ENCODE measurements around the gene ZSCAN30. TPM values are rescaled to one million over a fixed set of nuclear protein-coding genes. Genes with fewer than 3 reads are reported as not detected.

The ZSCAN30 gene
- total RNA-seq, 1 donor from 2014 or later, result 18.9 TPM

DNA sequence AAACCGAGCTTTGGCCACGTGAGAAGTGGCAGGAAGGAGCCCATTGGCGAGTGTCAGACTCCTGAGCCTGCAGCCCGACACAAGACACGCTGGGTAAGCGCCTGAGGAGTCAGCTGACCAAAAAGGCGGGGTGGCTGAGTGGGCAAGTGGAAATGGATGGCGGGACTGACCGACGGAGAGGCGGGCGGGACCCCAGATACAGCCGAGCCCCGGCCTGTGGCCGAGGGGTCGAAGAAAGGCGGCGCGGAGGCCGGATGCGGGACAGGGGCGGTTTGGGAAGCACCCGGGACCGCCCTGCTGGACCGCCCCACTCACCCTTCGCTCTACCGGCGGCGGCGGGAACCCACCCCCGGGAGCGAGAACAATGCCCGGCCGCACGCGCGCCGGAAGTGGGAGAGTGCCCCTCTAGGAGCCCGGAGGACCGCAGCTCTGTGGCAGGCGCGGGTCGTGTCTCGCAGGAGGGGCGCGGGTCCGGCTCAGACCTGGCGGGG, 22.8 kb downstream of the ZSCAN30 start:
- Histone ChIP-seq H3K4me3 (peak overlapping the region; percentile 78), H3K36me3 (peaks cover 14% of the 10 kb centered on the region), H3K9me3 (no peaks in the 10 kb centered on the region), H3K27ac (peak overlapping the region; percentile 90), H3K4me1 (no peaks in the 10 kb centered on the region), H3K27me3 (no peaks in the 10 kb centered on the region)
- ATAC-seq (peak; percentile 97), DNase-seq (peak; percentile 90)
- TF ChIP-seq, protein P1, sequence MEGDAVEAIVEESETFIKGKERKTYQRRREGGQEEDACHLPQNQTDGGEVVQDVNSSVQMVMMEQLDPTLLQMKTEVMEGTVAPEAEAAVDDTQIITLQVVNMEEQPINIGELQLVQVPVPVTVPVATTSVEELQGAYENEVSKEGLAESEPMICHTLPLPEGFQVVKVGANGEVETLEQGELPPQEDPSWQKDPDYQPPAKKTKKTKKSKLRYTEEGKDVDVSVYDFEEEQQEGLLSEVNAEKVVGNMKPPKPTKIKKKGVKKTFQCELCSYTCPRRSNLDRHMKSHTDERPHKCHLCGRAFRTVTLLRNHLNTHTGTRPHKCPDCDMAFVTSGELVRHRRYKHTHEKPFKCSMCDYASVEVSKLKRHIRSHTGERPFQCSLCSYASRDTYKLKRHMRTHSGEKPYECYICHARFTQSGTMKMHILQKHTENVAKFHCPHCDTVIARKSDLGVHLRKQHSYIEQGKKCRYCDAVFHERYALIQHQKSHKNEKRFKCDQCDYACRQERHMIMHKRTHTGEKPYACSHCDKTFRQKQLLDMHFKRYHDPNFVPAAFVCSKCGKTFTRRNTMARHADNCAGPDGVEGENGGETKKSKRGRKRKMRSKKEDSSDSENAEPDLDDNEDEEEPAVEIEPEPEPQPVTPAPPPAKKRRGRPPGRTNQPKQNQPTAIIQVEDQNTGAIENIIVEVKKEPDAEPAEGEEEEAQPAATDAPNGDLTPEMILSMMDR (IDR thresholded peaks at IDR 0.05), result peak; percentile 23
- intact Hi-C loops (cut with DNase I), result no loop called here

DNA sequence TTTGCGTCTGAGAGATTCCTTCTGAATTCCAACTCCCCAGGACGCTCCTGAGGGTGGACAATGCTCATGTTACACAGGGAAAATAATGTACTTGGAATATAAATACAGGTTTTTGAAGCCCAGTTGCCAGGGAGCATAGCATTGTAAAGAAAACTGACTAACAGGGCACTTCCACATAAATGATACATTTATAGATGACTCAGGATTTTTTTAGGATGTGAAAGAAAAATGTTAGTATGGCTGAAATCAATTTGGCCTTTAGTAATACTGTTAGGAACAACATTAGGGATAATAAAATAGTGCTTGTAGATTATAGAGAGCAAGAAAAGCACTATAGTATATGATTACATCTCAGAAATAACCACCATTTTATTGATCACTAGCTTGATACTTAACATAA, 25.6 kb downstream of the ZSCAN30 start:
- no peak for DNase-seq
- H3K4me1 ChIP-seq, result no peaks in the 10 kb centered on the region
- H3K27me3 ChIP-seq, result no peaks in the 10 kb centered on the region
- TF ChIP-seq, protein P1 (IDR thresholded peaks at IDR 0.05), result no peak
- no peak for ATAC-seq
- peaks cover 20% of the 10 kb centered on the region for H3K36me3 ChIP-seq
- H3K27ac ChIP-seq, result no peak overlapping the region
- no peak overlapping the region for H3K4me3 ChIP-seq
- no peaks in the 10 kb centered on the region for H3K9me3 ChIP-seq
- intact Hi-C loops (cut with DNase I), result no loop called here

DNA sequence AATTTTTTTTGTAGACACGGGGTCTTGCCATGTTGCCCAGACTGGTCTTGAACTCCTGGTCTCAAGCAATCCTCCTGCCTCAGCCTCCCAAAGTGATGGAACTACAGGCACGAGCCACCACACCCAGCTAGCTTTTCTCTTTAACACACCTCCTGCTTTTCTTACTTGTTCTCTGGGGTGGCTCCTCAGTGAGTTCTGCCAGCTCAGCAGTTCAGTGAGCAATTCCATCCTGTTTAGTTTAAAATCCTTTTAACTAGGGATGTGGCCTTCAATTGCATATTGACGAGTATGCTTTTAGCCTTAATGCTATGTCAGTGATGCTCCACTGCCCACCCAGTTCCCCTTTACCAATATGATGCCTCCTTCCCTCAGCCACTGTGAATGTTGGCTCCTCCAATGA, 33.1 kb downstream of the ZSCAN30 start:
- Histone ChIP-seq H3K27ac (no peak overlapping the region), H3K9me3 (no peaks in the 10 kb centered on the region), H3K4me1 (no peaks in the 10 kb centered on the region), H3K4me3 (no peak overlapping the region), H3K36me3 (peaks cover 14% of the 10 kb centered on the region), H3K27me3 (no peaks in the 10 kb centered on the region)
- intact Hi-C loops (cut with DNase I), result no loop called here
- DNase-seq (no peak), ATAC-seq (no peak)
- TF ChIP-seq, protein P1 (IDR thresholded peaks at IDR 0.05), result no peak

DNA sequence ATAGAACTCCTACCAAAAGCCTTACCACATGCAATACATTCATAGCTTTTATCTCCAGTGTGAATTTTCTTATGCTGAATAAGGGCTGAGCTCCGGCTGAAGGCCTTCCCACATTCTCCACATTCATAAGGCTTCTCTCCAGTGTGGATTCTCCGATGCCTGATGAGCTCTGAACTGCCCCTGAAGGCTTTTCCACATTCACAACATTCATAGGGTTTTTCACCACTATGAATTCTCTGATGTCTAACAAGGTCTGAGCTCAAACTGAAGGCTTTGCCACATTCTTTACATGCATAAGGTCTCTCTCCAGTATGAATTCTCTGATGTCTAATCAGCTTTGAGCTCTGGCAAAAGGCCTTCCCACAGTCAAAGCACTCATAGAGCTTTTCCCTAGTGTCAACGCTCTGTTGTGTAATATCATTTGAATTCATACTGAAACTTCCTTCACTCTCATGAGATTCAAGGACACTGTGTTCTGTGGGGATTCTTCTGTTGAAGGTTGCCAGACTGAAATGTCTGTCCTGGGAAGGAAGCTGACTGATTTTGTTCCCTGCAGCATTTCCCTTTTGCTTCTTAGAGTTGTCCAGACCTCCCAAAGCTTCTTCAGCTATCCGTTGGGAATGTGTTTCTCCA, 36.3 kb downstream of the ZSCAN30 start:
- no peaks in the 10 kb centered on the region for H3K9me3 ChIP-seq
- intact Hi-C loops (cut with DNase I), result no loop called here
- no peak overlapping the region for H3K4me3 ChIP-seq
- H3K36me3 ChIP-seq, result peaks cover 33% of the 10 kb centered on the region
- H3K27ac ChIP-seq, result no peak overlapping the region
- no peaks in the 10 kb centered on the region for H3K27me3 ChIP-seq
- no peak for ATAC-seq
- TF ChIP-seq, protein P1 (IDR thresholded peaks at IDR 0.05), result no peak
- DNase-seq, result no peak
- no peaks in the 10 kb centered on the region for H3K4me1 ChIP-seq

DNA sequence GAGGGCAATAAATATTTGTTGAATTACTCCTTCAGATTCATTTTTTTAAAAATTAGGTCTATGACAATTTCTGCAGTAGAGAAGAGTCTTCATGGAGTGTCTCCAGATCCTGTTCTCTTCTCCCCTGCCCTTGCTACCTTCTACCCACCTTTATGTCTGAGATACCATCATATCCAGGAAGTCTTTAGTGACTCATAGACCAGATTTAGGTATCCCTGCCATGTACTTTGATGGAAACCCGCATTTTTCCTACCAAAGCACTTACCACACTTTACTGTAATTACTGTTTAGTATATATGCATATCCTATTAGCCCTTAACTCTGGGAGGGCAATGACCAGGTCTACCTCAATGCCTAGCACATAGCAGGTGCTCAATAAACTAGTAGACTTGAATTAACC, 37.6 kb downstream of the ZSCAN30 start:
- no peak overlapping the region for H3K4me3 ChIP-seq
- H3K36me3 ChIP-seq, result peaks cover 34% of the 10 kb centered on the region
- intact Hi-C loops (cut with DNase I), result no loop called here
- H3K27ac ChIP-seq, result no peak overlapping the region
- no peaks in the 10 kb centered on the region for H3K9me3 ChIP-seq
- H3K27me3 ChIP-seq, result no peaks in the 10 kb centered on the region
- no peak for DNase-seq
- no peak for ATAC-seq
- H3K4me1 ChIP-seq, result no peaks in the 10 kb centered on the region
- TF ChIP-seq, protein P1 (IDR thresholded peaks at IDR 0.05), result no peak
